NB4 (cell line): ENCODE results near the gene TRAF4.

Experiments used
- CTCF ChIP-seq: IDR thresholded peaks from one replicate; pipeline ENCODE4 v1.5.1; 2012; ENCODE audit warnings: low read depth, low read length
- MYC ChIP-seq: IDR thresholded peaks from 2 replicates; pipeline ENCODE4 v1.6.1; 2011; ENCODE audit warnings: low read depth, low read length
- POLR2A ChIP-seq: IDR thresholded peaks from 2 replicates; pipeline ENCODE4 v1.6.1; 2011; ENCODE audit warnings: mild to moderate bottlenecking; ENCODE audit not compliant: insufficient read length; ENCODE audit errors: extremely low read depth
- TF ChIP-seq, protein P1 (sequence below): IDR thresholded peaks from 2 replicates; pipeline ENCODE4 v1.6.1; 2011; ENCODE audit warnings: low read depth, low read length

GRCh38 chr17:28747801-28748750, 4.3 kb downstream of the TRAF4 start:
- TF ChIP-seq CTCF: no peak
- TF ChIP-seq POLR2A: no peak
- no peak for TF ChIP-seq MYC
- TF ChIP-seq, protein P1, sequence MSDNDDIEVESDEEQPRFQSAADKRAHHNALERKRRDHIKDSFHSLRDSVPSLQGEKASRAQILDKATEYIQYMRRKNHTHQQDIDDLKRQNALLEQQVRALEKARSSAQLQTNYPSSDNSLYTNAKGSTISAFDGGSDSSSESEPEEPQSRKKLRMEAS: no peak
